ENCODE results near the gene SH2B3.

The SH2B3 gene

GRCh38 chr12:111427417-111428074, 21.8 kb downstream of the SH2B3 start:
- DNase-seq (ENCODE audit: low read depth in 2 of 2), result no peak

- DNase-seq (ENCODE audit: low read depth in 2 of 2), result no peak
These were observed 22.5 kb downstream of the SH2B3 start for GRCh38 chr12:111428081-111428727.

GRCh38 chr12:111428728-111429175, 23.0 kb downstream of the SH2B3 start:
- no peak for DNase-seq (ENCODE audit: low read depth in 2 of 2)

- no peak for DNase-seq (ENCODE audit: low read depth in 2 of 2)
These were observed 24.2 kb downstream of the SH2B3 start for GRCh38 chr12:111429828-111430432.

GRCh38 chr12:111430433-111431353, 25.0 kb downstream of the SH2B3 start:
- no peak for DNase-seq (ENCODE audit: low read depth in 2 of 2)

GRCh38 chr12:111431772-111432171, 26.0 kb downstream of the SH2B3 start:
- DNase-seq (ENCODE audit: low read depth in 2 of 2), result no peak

GRCh38 chr12:111434049-111434448, 28.3 kb downstream of the SH2B3 start:
- DNase-seq (ENCODE audit: low read depth in 2 of 2), result no peak

GRCh38 chr12:111434680-111435338, 29.1 kb downstream of the SH2B3 start:
- no peak for DNase-seq (ENCODE audit: low read depth in 2 of 2)

- DNase-seq (ENCODE audit: low read depth in 2 of 2), result no peak
These were observed 30.0 kb downstream of the SH2B3 start for GRCh38 chr12:111435661-111436201.

GRCh38 chr12:111436266-111436665, 30.5 kb downstream of the SH2B3 start:
- no peak for DNase-seq (ENCODE audit: low read depth in 2 of 2)

GRCh38 chr12:111436811-111437210, 31.1 kb downstream of the SH2B3 start:
- no peak for DNase-seq (ENCODE audit: low read depth in 2 of 2)

GRCh38 chr12:111437816-111438454, 32.2 kb downstream of the SH2B3 start:
- DNase-seq (ENCODE audit: low read depth in 2 of 2), result peak; percentile 28 to 29

- no peak for DNase-seq (ENCODE audit: low read depth in 2 of 2)
These were observed 32.8 kb downstream of the SH2B3 start for GRCh38 chr12:111438481-111438880.

GRCh38 chr12:111439657-111440151, 34.0 kb downstream of the SH2B3 start:
- no peak for DNase-seq (ENCODE audit: low read depth in 2 of 2)

- no peak for DNase-seq (ENCODE audit: low read depth in 2 of 2)
These were observed 34.4 kb downstream of the SH2B3 start for GRCh38 chr12:111440152-111440551.

- no peak for DNase-seq (ENCODE audit: low read depth in 2 of 2)
These were observed 34.9 kb downstream of the SH2B3 start for GRCh38 chr12:111440631-111441030.

- DNase-seq (ENCODE audit: low read depth in 2 of 2), result no peak
These were observed 35.6 kb downstream of the SH2B3 start for GRCh38 chr12:111441107-111441928.

- DNase-seq (ENCODE audit: low read depth in 2 of 2), result no peak
These were observed 36.8 kb downstream of the SH2B3 start for GRCh38 chr12:111442301-111443045.

- no peak for DNase-seq (ENCODE audit: low read depth in 2 of 2)
These were observed 37.4 kb downstream of the SH2B3 start for GRCh38 chr12:111443086-111443485.

All from fibroblast of skin of left biceps (primary cell).